ENCODE results near the gene C20orf202. TPM values are rescaled to one million over a fixed set of nuclear protein-coding genes. Genes with fewer than 3 reads are reported as not detected.

The C20orf202 gene
- total RNA-seq, 6 experiments from 2014 or later, result 0.19 TPM; not detected in 5

DNA sequence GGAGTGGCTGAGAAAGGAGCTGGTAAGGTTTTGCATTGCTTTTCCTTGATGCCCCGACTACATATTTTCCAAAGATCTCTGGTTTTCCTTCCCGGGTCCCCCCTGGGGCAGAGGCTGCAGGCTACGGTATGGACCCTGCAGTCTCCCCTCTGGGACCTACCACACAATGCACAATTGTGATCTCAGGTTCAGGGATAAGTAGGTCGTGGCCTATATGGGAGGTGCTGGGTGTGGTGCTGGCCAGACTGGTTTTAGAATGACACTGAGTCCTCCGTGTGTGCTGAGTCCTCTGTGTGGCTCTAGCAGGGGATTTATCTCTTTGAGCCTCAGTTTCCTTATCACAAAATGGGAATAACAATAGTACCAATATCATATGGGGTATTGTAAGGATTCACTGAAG lies 376 bp downstream of the C20orf202 start:
- no peak overlapping the region for H3K4me3 ChIP-seq
- ATAC-seq (no peak), DNase-seq (no peak)
- no peaks in the 10 kb centered on the region for H3K9me3 ChIP-seq
- TF ChIP-seq POLR2A (IDR thresholded peaks at IDR 0.05), result no peak
- TF ChIP-seq, protein P1, sequence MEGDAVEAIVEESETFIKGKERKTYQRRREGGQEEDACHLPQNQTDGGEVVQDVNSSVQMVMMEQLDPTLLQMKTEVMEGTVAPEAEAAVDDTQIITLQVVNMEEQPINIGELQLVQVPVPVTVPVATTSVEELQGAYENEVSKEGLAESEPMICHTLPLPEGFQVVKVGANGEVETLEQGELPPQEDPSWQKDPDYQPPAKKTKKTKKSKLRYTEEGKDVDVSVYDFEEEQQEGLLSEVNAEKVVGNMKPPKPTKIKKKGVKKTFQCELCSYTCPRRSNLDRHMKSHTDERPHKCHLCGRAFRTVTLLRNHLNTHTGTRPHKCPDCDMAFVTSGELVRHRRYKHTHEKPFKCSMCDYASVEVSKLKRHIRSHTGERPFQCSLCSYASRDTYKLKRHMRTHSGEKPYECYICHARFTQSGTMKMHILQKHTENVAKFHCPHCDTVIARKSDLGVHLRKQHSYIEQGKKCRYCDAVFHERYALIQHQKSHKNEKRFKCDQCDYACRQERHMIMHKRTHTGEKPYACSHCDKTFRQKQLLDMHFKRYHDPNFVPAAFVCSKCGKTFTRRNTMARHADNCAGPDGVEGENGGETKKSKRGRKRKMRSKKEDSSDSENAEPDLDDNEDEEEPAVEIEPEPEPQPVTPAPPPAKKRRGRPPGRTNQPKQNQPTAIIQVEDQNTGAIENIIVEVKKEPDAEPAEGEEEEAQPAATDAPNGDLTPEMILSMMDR (IDR thresholded peaks at IDR 0.05), result no peak
- H3K4me1 ChIP-seq, result no peaks in the 10 kb centered on the region
- WGBS (ENCODE audit: insufficient coverage, low coverage, low lambda C conversion rate, missing lambda C conversion rate), result 48% methylated on average over 4 of the region's 5 CpGs
- no peaks in the 10 kb centered on the region for H3K27me3 ChIP-seq
- no peak overlapping the region for H3K27ac ChIP-seq
- no peaks in the 10 kb centered on the region for H3K36me3 ChIP-seq
- intact Hi-C loops (cut with DNase I), result loop anchor here (10.0 kb wide), 2 partner anchors 239 to 389 kb away; no protein-coding TSS in a partner anchor

DNA sequence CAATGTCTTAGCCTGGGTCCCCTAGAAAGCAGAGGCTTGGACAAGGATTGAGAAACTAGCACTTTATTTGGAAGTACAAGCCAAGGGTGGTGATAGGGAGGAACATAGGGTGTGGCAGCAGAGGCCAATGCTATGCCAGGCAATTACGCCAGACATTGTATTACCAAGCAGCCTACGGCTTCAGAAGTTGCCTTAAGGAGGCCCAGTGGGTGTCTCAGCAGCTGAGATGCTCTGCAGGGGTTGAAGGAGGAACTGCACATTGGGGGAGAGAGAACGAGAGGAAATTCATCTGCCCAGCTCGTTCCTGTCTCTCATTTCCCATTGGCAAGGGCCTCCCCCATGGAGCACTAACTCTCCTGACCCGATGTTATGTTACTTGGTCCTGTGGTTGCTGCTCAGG lies 859 bp downstream of the C20orf202 start:
- Histone ChIP-seq H3K27ac (no peak overlapping the region), H3K9me3 (no peaks in the 10 kb centered on the region), H3K36me3 (no peaks in the 10 kb centered on the region), H3K4me3 (no peak overlapping the region), H3K4me1 (no peaks in the 10 kb centered on the region), H3K27me3 (no peaks in the 10 kb centered on the region)
- no peak for DNase-seq
- intact Hi-C loops (cut with DNase I), result loop anchor here (10.0 kb wide), 2 partner anchors 239 to 389 kb away; no protein-coding TSS in a partner anchor
- TF ChIP-seq, protein P1 (IDR thresholded peaks at IDR 0.05), result no peak
- TF ChIP-seq POLR2A (IDR thresholded peaks at IDR 0.05), result no peak
- 26% methylated on average over 3 of the region's 5 CpGs for WGBS (ENCODE audit: insufficient coverage, low coverage, low lambda C conversion rate, missing lambda C conversion rate)
- no peak for ATAC-seq

DNA sequence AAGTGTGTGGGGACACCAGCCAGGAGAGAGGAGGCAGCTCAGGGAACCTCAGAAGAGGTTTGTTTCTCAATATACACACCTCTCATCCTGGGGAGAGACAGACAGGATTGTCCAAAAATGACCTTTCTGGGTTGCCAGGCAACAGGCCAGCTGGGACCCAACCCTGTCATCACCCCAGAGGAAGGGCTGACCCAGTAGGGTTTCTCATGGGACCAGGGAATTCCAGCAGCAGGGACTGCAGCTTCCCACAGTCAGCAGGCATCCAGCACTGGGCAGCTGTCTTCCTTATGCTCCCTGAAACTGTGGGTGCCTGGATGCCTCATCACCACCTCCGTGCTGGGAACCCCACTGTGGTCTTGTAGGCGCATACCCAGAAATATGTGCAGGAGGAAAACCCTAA lies 1.3 kb downstream of the C20orf202 start:
- WGBS (ENCODE audit: insufficient coverage, low coverage, low lambda C conversion rate, missing lambda C conversion rate), result 88% methylated on average over 2 of the region's 2 CpGs
- Histone ChIP-seq H3K4me1 (no peaks in the 10 kb centered on the region), H3K9me3 (no peaks in the 10 kb centered on the region), H3K4me3 (no peak overlapping the region), H3K36me3 (no peaks in the 10 kb centered on the region), H3K27me3 (no peaks in the 10 kb centered on the region), H3K27ac (no peak overlapping the region)
- TF ChIP-seq POLR2A (IDR thresholded peaks at IDR 0.05), result no peak
- TF ChIP-seq, protein P1 (IDR thresholded peaks at IDR 0.05), result no peak
- intact Hi-C loops (cut with DNase I), result loop anchor here (10.0 kb wide), 2 partner anchors 240 to 390 kb away; no protein-coding TSS in a partner anchor
- ATAC-seq (no peak), DNase-seq (no peak)

DNA sequence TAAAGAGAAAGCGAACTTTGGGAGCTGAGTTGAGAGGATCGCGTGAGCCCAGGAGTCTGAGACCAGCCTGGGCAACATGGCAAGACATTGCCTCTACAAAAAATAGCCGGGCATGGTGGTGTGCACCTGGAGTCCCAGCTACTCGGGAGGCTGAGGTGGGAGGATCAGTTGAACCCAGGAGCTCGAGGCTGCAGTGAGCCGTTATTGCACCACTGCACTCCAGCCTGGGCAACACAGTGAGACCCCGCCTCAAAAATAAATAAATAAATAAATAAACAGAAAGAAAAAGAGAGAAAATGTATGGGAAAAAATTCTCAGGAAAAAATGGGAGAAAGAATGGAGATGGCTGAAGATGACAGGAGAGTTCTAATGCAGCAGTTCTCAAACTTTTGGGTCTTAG lies 2.5 kb downstream of the C20orf202 start:
- no peak overlapping the region for H3K4me3 ChIP-seq
- ATAC-seq (no peak), DNase-seq (no peak)
- TF ChIP-seq POLR2A (IDR thresholded peaks at IDR 0.05), result no peak
- TF ChIP-seq, protein P1 (IDR thresholded peaks at IDR 0.05), result no peak
- no peak overlapping the region for H3K27ac ChIP-seq
- H3K36me3 ChIP-seq, result no peaks in the 10 kb centered on the region
- H3K27me3 ChIP-seq, result no peaks in the 10 kb centered on the region
- H3K9me3 ChIP-seq, result no peaks in the 10 kb centered on the region
- intact Hi-C loops (cut with DNase I), result loop anchor here (10.0 kb wide), 2 partner anchors 241 to 391 kb away; no protein-coding TSS in a partner anchor
- WGBS (ENCODE audit: insufficient coverage, low coverage, low lambda C conversion rate, missing lambda C conversion rate), result 87% methylated on average over 8 of the region's 8 CpGs
- H3K4me1 ChIP-seq, result no peaks in the 10 kb centered on the region
